ENCODE measurements around the gene MAP4K4.
"Not testable (repeated sequence)": the region's sequence is repeated elsewhere in the genome, so short reads cannot be mapped to it uniquely, and the experiment has no call there.

The MAP4K4 gene

GRCh38 chr2:101881131-101881530 lies 183.6 kb downstream of the MAP4K4 start:
- no peak for DNase-seq

- no peak for DNase-seq
Observed at GRCh38 chr2:101882769-101883307, 185.3 kb downstream of the MAP4K4 start.

GRCh38 chr2:101883860-101884259 lies 186.4 kb downstream of the MAP4K4 start:
- peak; percentile 43 for DNase-seq

GRCh38 chr2:101884423-101884822 lies 186.9 kb downstream of the MAP4K4 start:
- DNase-seq = no peak

- DNase-seq = no peak
Observed at GRCh38 chr2:101887328-101887727, 189.8 kb downstream of the MAP4K4 start.

GRCh38 chr2:101889460-101890098 lies 192.1 kb downstream of the MAP4K4 start:
- DNase-seq = no peak

GRCh38 chr2:101892377-101892776 lies 194.9 kb downstream of the MAP4K4 start:
- no peak for DNase-seq

GRCh38 chr2:101893681-101894381 lies 196.3 kb downstream of the MAP4K4 start:
- DNase-seq = peak; percentile 81

- no peak for DNase-seq
Observed at GRCh38 chr2:101895039-101895438, 197.5 kb downstream of the MAP4K4 start.

GRCh38 chr2:101895819-101896322 lies 198.4 kb downstream of the MAP4K4 start:
- no peak for DNase-seq

- no peak for DNase-seq
Observed at GRCh38 chr2:101897301-101897700, 199.8 kb downstream of the MAP4K4 start.

GRCh38 chr2:101899265-101899664 lies 201.8 kb downstream of the MAP4K4 start:
- no peak for DNase-seq

GRCh38 chr2:101899871-101900270 lies 202.4 kb downstream of the MAP4K4 start:
- DNase-seq = no peak

- no peak for DNase-seq
Observed at GRCh38 chr2:101900375-101900774, 202.9 kb downstream of the MAP4K4 start.

GRCh38 chr2:101901241-101901640 lies 203.7 kb downstream of the MAP4K4 start:
- no peak for DNase-seq

GRCh38 chr2:101902169-101902568 lies 204.7 kb downstream of the MAP4K4 start:
- no peak for DNase-seq

- no peak for DNase-seq
Observed at GRCh38 chr2:101904916-101905315, 207.4 kb downstream of the MAP4K4 start.

GRCh38 chr2:101905746-101906336 lies 208.3 kb downstream of the MAP4K4 start:
- DNase-seq = no peak

- no peak for DNase-seq
Observed at GRCh38 chr2:101909760-101910159, 212.3 kb downstream of the MAP4K4 start.

GRCh38 chr2:101912545-101912944 lies 215.0 kb downstream of the MAP4K4 start:
- DNase-seq = no peak

- no peak for DNase-seq
Observed at GRCh38 chr2:101921319-101921952, 223.9 kb downstream of the MAP4K4 start.

- DNase-seq = no peak
Observed at GRCh38 chr2:101921953-101922325, 224.4 kb downstream of the MAP4K4 start.

GRCh38 chr2:101924311-101924710 lies 226.8 kb downstream of the MAP4K4 start:
- not testable (repeated sequence) for DNase-seq
